Esophagus squamous epithelium (tissue), 5 donors: ENCODE measurements around the gene THADA. TPM values are rescaled to one million over a fixed set of nuclear protein-coding genes. Genes with fewer than 3 reads are reported as not detected.

Source experiments
- DNase-seq: peaks from one replicate; lab custom pipeline; 2025; lab: John Stamatoyannopoulos, UW
- H3K27ac ChIP-seq, 4 donors: fragments of 200-600 bp; sonication (generic); one replicate each; pipeline ENCODE4 v1.5.1; 2016 to 2019; ENCODE audit warnings: mild to moderate bottlenecking in 1 of 4
- H3K27me3 ChIP-seq, 4 donors: fragments of 200-600 bp; sonication (generic); 1 replicate in 3 of 4; 2 replicates in 1 of 4; pipeline versions ENCODE4 v1.5.1 to v1.6.0; 2017 to 2021; ENCODE audit warnings: antibody characterized with exemption in 1 of 4
- H3K36me3 ChIP-seq, 3 donors: fragments of 200-600 bp; sonication (generic); one replicate each; pipeline ENCODE4 v1.5.1; 2016 to 2019
- H3K4me1 ChIP-seq, 3 donors: fragments of 200-600 bp; sonication (generic); one replicate each; pipeline ENCODE4 v1.5.1; 2017 to 2019
- H3K4me3 ChIP-seq, 4 donors: fragments of 200-600 bp; sonication (generic); 1 replicate in 3 of 4; 2 replicates in 1 of 4; pipeline ENCODE4 v1.5.1; 2016 to 2019; ENCODE audit warnings: mild to moderate bottlenecking in 2 of 4, moderate library complexity in 1 of 4
- H3K9me3 ChIP-seq, 3 donors: fragments of 200-600 bp; sonication (generic); one replicate each; pipeline ENCODE4 v1.5.1; 2016 to 2019
- POLR2A ChIP-seq, 4 donors: fragments of 450-650 bp; IDR thresholded peaks; one replicate each; pipeline ENCODE4 v1.6.1; 2017; ENCODE audit warnings: antibody characterized with exemption in 4 of 4, mild to moderate bottlenecking in 4 of 4, moderate library complexity in 3 of 4
- WGBS, 2 donors: methylation state at CpG; one replicate each; pipeline ENCODE4 v1.1.5; 2018; 5-methylcytosine and 5-hydroxymethylcytosine counted together
- intact Hi-C: fragments of 100-400 bp; cut with DNase I; formaldehyde crosslinking; loops from one replicate; pipeline ENCODE4 v1.15.0; 2022
- total RNA-seq, 4 donors: library from RNA; depleted of rRNA; stranded (reverse); fragments of >200 nt; gene quantifications; one replicate each; pipeline ENCODE4 v1.1.0, GENCODE V29; 2016
- TF ChIP-seq, protein P1 (sequence below), 6 experiments: fragments of 450-650 bp in 4 of 6; fragments of 200-600 bp in 2 of 6; sonication (generic) in 2 of 6; IDR thresholded peaks; one replicate each; pipeline ENCODE4 v1.5.1; 2016 to 2019; ENCODE audit warnings: antibody characterized with exemption in 6 of 6, mild to moderate bottlenecking in 4 of 6, moderate library complexity in 4 of 6
- donor health status: DM: yes; HTN: yes; CAD: no.

Gene THADA
- total RNA-seq, 4 donors from 2014 or later = 14.0 to 32.2 (median 21.0) TPM

GRCh38 chr2:43248621-43249020 is 347.2 kb downstream of the THADA start:
- WGBS, 2 donors = 89 to 95% methylated on average over 7 of the region's 7 CpGs
- Histone ChIP-seq H3K36me3 (no peaks in the 10 kb centered on the region), H3K4me3 (no peak overlapping the region), H3K9me3 (no peaks in the 10 kb centered on the region), H3K27me3 (no peaks in the 10 kb centered on the region), H3K4me1 (peaks cover 0 to 20% (median 4%) of the 10 kb centered on the region in 3 donors), H3K27ac (no peak overlapping the region)
- no peak for DNase-seq
- TF ChIP-seq, protein P1, sequence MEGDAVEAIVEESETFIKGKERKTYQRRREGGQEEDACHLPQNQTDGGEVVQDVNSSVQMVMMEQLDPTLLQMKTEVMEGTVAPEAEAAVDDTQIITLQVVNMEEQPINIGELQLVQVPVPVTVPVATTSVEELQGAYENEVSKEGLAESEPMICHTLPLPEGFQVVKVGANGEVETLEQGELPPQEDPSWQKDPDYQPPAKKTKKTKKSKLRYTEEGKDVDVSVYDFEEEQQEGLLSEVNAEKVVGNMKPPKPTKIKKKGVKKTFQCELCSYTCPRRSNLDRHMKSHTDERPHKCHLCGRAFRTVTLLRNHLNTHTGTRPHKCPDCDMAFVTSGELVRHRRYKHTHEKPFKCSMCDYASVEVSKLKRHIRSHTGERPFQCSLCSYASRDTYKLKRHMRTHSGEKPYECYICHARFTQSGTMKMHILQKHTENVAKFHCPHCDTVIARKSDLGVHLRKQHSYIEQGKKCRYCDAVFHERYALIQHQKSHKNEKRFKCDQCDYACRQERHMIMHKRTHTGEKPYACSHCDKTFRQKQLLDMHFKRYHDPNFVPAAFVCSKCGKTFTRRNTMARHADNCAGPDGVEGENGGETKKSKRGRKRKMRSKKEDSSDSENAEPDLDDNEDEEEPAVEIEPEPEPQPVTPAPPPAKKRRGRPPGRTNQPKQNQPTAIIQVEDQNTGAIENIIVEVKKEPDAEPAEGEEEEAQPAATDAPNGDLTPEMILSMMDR (IDR thresholded peaks at IDR 0.05) = no peak
- no peak for TF ChIP-seq POLR2A (IDR thresholded peaks at IDR 0.05)
- intact Hi-C loops = no loop called here

- no peaks in the 10 kb centered on the region for H3K27me3 ChIP-seq
- H3K36me3 ChIP-seq = no peaks in the 10 kb centered on the region
- TF ChIP-seq POLR2A (IDR thresholded peaks at IDR 0.05) = no peak
- TF ChIP-seq, protein P1 (IDR thresholded peaks at IDR 0.05) = no peak
- peaks cover 0 to 18% (median 4%) of the 10 kb centered on the region in 3 donors for H3K4me1 ChIP-seq
- WGBS, 2 donors = 68 to 95% methylated on average over 3 of the region's 3 CpGs
- no peaks in the 10 kb centered on the region for H3K9me3 ChIP-seq
- H3K27ac ChIP-seq = no peak overlapping the region
- no peak for DNase-seq
- H3K4me3 ChIP-seq = no peak overlapping the region
- intact Hi-C loops = no loop called here
These were observed 349.2 kb downstream of the THADA start for GRCh38 chr2:43246641-43247040.

- Histone ChIP-seq H3K4me1 (peaks cover 0 to 18% (median 4%) of the 10 kb centered on the region in 3 donors), H3K9me3 (no peaks in the 10 kb centered on the region), H3K4me3 (no peak overlapping the region), H3K27ac (no peak overlapping the region), H3K27me3 (no peaks in the 10 kb centered on the region), H3K36me3 (no peaks in the 10 kb centered on the region)
- no peak for TF ChIP-seq POLR2A (IDR thresholded peaks at IDR 0.05)
- TF ChIP-seq, protein P1 (IDR thresholded peaks at IDR 0.05) = no peak
- WGBS, 2 donors = 95 to 98% methylated on average over 10 of the region's 10 CpGs
- DNase-seq = no peak
- intact Hi-C loops = no loop called here
These were observed 354.3 kb downstream of the THADA start for GRCh38 chr2:43241558-43241957.

DNA sequence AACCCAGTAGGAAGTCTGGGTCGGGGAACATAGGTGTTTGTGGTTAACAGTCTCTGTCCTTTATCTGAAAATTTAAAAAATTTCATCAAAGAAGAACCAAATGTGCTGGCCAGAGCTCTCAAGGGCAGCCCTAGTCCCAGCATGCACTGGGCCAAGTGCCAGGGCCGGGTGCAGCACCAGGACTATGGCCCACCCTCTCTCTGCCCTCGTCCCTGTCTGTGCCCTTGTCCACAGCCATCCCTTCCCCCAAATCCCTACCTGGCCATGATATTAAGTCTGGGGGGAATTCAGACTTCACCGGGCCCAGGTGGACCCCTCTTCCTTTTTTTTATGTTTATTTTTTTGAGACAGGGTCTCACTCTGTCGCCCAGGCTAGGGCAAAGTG is 355.1 kb downstream of the THADA start:
- intact Hi-C loops = no loop called here
- H3K27ac ChIP-seq = peak overlapping the region in 3 of 4 donors; percentile 21 to 77 (median 44)
- H3K36me3 ChIP-seq = no peaks in the 10 kb centered on the region
- H3K9me3 ChIP-seq = no peaks in the 10 kb centered on the region
- WGBS, 2 donors = 73 to 75% methylated on average over 4 to 5 of the region's 5 CpGs
- TF ChIP-seq, protein P1 (IDR thresholded peaks at IDR 0.05) = no peak
- TF ChIP-seq POLR2A (IDR thresholded peaks at IDR 0.05) = no peak
- no peak overlapping the region for H3K4me3 ChIP-seq
- no peak for DNase-seq
- H3K4me1 ChIP-seq = peaks cover 0 to 18% (median 4%) of the 10 kb centered on the region in 3 donors
- H3K27me3 ChIP-seq = no peaks in the 10 kb centered on the region

- intact Hi-C loops = loop anchor here (10.0 kb wide), 2 partner anchors 295 to 415 kb away; no protein-coding TSS in a partner anchor
- 76 to 87% methylated on average over 13 of the region's 13 CpGs for WGBS, 2 donors
- no peak for DNase-seq
- Histone ChIP-seq H3K4me1 (peaks cover 0 to 12% (median 4%) of the 10 kb centered on the region in 3 donors), H3K4me3 (no peak overlapping the region), H3K9me3 (no peaks in the 10 kb centered on the region), H3K27ac (peak overlapping the region; percentile 21 to 77 (median 41)), H3K36me3 (no peaks in the 10 kb centered on the region), H3K27me3 (no peaks in the 10 kb centered on the region)
- no peak for TF ChIP-seq POLR2A (IDR thresholded peaks at IDR 0.05)
These were observed 355.7 kb downstream of the THADA start for GRCh38 chr2:43239981-43240765.
